Measurements from ENCODE around the gene METTL26.
A peak's percentile ranks its signal among the peaks of the same experiment; 100 is the strongest.

The METTL26 gene

GRCh38 chr16:658679-659571, 22.8 kb upstream of the METTL26 start:
- DNase-seq, result no peak

DNA sequence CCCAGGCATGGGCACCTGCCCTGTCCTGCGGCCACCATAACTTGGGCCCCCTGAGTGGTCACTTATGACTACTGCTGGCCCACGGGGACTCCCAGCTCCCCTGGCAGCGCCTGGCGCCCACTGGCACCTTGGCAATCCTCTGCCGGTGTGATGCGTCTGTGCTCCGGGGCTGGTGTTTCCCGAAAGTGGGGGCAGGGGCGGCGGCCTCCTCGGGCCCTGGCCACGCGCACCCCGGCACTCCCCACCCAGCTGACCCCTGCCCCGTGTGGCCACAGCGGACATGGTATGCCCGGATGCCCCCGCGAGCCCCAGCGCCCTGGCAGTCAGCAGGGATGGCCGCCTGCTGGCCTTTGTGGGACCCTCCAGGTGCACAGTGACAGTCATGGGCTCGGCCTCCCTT, 21.4 kb upstream of the METTL26 start:
- no peak for DNase-seq

DNA sequence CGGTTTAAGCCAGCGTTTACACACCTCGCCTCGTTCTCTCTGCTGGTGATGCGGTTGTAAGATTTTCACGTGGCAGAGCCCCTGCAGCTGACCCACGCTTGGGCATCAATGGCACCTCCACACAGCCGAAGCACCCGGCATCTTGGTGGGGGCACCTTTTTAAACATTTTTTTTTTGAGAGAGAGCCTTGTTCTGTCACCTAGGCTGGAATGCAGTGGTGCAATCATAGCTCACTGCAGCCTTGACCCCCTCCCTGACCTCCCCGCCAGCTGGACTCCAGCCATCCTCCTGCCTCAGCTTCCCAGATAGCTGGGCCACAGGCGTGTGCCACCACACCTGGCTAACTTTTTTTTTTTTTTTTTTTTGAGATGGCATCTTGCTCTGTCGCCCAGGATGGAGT, 17.9 kb upstream of the METTL26 start:
- DNase-seq, result no peak

GRCh38 chr16:652454-653305, 16.6 kb upstream of the METTL26 start:
- no peak for DNase-seq

DNA sequence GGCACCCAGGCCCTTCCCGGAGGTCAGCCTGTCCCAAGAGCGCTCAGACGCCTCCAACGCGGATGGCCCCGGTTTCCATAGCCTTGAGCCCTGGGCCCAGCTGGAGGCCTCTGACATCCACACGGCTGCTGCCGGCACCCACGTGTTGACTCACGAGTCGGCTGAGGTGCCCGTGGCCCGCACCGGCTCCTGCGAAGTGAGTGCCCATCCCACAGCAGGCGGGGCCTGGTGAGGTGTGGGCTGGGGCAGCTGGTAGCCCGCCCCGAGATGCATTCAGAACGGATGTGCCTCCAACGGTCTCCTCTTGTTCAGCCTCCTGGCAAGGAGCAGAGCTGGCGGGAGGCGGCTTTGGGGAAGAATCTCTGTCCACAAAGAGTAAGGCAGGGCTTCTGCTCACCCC, 15.7 kb upstream of the METTL26 start:
- DNase-seq, result no peak

- no peak for DNase-seq
These were observed 13.5 kb upstream of the METTL26 start for GRCh38 chr16:649631-650030.

DNA sequence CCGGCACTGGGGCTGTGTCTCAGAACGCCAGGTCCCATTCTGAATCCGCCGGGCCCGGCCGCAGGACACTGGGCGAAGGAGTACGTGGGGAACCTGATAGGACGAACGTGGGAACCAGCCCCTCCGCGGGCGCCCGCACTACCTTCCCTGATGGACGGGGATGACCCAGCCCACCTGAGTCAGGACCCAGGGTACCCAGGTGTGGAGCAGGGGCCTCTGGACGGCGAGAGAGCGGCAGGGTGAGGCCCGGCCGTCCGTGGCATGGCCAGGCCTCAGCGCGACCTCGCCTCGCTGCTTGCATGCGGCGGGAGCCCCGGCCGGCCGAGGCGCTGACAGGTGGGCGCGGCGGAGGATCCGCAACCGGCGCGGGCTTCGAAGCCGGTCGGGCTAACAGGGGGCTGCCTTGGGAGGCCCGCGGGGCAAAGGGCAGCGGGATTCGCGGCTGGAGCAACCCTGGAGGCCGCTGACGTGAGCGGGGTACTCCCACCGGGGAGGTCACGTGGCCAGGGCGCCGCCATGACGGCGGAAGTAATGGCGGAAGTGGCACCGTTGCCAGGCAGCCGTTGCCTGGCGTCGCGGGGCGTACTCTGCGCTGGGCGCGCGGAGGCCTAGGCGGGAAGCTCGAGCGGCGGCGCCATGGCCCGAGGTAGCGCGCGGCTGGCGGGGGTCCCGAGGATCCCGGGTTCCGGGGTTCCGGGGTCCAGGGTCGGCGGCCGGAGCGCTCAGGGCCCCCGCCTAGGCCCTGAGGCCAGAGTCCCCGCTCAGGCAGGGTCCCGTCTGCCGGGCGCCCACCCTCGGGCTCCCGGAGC, 12.9 kb upstream of the METTL26 start, which contains the start of gene WDR90:
Gene WDR90, plus strand, starts transcription at position 585 of the 809 bp plus-strand sequence. Its CDS starts 52 bp downstream, at position 637.
- DNase-seq, result peak; percentile 90

- no peak for DNase-seq
These were observed 12.1 kb upstream of the METTL26 start for GRCh38 chr16:648071-648780.

DNA sequence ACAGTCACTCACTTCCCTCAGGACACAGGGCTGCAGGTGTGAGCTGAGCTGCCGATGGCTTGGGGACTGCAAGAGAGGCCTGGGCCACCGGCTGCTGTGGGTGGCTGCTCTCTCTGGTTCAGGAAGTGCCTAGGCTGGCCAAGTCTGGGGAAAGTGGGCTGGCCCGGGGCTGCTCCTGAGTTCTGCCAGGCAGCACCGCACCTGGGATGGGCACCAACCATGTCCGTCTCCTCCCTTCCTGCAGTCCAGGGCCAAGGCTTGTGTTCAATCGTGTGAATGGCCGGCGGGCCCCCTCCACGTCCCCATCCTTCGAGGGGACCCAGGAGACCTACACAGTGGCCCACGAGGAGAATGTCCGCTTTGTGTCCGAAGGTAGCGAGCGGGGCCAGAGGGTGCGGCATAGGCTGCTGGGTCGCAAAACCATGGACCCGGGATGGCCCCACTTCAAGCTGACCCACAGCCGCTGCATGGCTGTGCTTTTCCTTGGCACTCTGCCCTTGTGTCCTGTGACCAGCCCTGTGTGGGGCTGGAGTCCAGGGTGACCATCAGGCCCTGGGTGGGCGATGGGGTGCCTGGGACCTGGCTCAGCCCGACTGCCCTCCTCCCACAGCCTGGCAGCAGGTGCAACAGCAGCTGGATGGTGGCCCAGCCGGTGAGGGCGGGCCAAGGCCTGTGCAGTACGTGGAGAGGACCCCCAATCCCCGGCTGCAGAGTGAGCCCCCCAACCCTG, 11.2 kb upstream of the METTL26 start:
- no peak for DNase-seq

DNA sequence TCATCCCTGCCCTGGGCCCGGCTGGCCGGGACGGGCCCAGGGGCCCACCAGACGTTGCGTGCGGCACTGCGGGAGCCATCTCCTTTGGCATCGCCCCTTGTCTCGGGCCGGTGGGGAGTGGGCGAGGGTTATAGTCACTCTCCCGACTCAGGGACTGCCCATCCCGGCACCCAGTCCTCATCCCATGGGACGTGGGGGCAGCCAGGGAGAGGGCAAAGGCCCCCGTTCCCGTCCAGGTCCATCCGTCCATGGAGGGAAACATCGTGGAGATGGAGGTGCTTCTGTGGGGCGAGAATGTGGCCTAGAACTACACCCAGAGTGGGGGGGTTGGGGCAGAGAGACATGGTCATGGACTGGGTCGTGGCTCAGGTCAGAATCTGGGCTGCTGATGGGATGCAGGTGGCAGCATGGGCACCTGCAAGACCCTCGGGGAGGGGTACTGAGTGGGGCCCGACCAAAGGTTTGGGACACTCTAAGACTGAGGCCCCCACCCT, 10.6 kb upstream of the METTL26 start:
- no peak for DNase-seq

DNA sequence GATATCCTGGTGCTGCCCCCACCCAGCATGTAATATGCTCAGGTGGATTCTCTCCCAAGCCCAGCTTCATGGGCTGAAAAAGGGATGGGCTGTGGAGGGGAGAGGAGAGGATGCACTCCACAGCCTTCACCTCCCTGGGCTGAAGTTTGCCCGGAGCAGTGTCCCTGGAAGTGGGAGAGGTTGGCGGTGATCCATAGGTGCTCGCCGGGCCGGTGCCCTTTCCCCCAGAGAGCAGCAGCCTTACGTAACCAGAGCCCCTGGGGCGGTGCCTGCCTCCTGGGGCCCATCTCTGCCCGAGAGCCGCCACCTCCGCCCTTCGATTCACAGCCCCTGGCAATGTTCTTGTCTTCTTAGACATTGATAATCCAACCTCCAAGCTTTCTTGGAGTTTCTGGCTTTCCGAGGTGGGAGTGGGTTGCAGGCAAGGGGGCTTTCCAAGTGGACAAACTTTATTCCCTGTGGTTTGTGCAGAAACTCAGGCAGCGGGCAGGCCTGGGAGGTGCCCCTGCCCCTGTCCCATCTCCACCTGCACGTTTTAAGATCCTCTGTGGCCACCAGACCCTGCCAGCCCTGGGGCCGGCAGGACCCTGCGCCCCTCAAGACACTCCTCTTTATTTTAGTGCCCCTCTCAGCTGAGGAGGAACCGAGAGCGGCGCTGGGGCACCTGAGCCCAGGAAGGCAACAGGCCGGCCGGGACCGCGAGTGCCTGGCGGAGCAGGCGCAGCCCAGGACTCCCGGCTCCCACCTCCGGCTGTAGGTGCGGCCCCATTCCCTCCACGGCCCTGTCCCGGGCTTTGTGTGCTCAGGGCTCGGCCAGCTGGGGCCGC, 10.0 kb upstream of the METTL26 start:
- DNase-seq, result no peak

- DNase-seq, result no peak
These were observed 8.5 kb upstream of the METTL26 start for GRCh38 chr16:644556-644955.

DNA sequence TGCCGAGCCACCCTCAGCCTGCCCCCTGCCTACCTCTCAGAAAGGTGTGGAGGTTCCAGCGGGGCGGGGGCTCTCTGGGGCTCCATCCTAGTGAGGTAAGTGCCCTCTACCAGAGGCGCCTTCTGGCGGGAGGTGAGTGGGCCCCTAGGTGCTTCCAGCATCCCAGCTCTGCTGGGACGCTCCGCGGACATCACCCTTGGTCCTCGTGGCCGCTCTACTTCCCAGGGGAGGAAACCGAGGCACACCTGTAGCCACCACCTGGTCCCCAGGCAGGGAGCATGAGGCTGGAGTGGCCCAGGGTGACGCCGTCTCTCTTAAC, 6.9 kb upstream of the METTL26 start:
- no peak for DNase-seq

- DNase-seq, result no peak
These were observed 6.3 kb upstream of the METTL26 start for GRCh38 chr16:642189-643049.

DNA sequence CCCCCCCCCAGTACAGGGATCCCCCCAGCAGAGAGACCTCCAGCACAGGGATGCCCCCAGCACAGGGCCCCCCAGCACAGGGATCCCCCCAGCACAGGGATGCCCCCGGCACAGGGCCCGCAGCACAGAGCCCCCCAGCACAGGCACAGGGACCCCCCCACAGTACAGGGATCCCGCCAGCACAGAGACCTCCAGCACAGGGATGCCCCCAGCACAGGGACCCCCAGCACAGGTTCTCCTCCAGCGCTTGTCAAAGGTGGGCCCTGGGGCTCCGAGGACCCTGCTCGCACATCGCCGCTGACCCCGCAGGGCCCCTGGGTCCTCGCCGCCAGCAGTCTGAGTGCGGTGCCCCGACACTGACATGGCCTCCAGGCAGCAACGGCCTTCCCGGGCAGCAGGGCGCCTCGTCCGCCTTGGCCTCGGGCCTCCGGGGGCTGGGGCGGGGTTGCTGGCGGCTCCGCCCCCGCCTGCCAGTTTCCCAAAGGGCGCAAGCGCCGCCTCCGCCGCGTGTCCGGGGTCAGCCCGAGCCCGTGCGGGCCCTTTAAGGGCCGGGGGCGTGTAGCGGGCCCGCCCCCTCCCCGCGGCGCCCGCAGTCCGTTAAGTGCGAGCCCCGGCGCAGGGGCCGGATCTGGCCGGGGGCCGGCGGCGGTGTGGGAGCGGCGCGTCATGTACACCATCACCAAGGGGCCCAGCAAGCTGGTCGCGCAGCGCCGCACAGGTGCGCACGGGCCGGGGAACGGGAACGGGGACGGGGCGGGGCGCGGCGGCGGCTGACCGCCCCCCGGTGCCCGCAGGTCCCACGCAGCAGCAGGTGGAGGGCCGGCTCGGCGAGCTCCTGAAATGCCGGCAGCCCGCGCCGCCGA, 5.5 kb upstream of the METTL26 start, which contains the start of gene MCRIP2:
Gene MCRIP2, plus strand, starts transcription at position 503 of the 863 bp plus-strand sequence. Its CDS starts 164 bp downstream, at position 667.
- peak; percentile 48 for DNase-seq

- no peak for DNase-seq
These were observed 4.5 kb upstream of the METTL26 start for GRCh38 chr16:640614-641013.

- no peak for DNase-seq
These were observed 2.7 kb upstream of the METTL26 start for GRCh38 chr16:638836-639235.

GRCh38 chr16:638034-638543, 2.0 kb upstream of the METTL26 start:
- no peak for DNase-seq
